ENCODE results near the gene ZNF678.
A peak's percentile ranks its signal among the peaks of the same experiment; 100 is the strongest.

Gene ZNF678

GRCh38 chr1:227563324-227564201 lies at the start of gene ZNF678:
Gene ZNF678, plus strand, starts transcription at chr1:227563556. Its CDS starts 87,436 bp downstream, at chr1:227650992.
- peak; percentile 41 to 91 (median 82) for DNase-seq

- no peak for DNase-seq
Measured at GRCh38 chr1:227518876-227519275, 44.5 kb upstream of the ZNF678 start.

- no peak for DNase-seq
Measured at GRCh38 chr1:227521782-227522181, 41.6 kb upstream of the ZNF678 start.

- no peak for DNase-seq
Measured at GRCh38 chr1:227526524-227526923, 36.8 kb upstream of the ZNF678 start.

- no peak for DNase-seq
Measured at GRCh38 chr1:227532019-227532619, 31.2 kb upstream of the ZNF678 start.

GRCh38 chr1:227540170-227541098 lies 22.9 kb upstream of the ZNF678 start:
- DNase-seq, result no peak

- no peak for DNase-seq
Measured at GRCh38 chr1:227541129-227541528, 22.2 kb upstream of the ZNF678 start.

GRCh38 chr1:227541796-227542152 lies 21.6 kb upstream of the ZNF678 start:
- no peak for DNase-seq

GRCh38 chr1:227542153-227543120 lies 20.9 kb upstream of the ZNF678 start:
- peak in 13 of 14 donors; percentile 45 to 87 (median 69) for DNase-seq

GRCh38 chr1:227543283-227544066 lies 19.9 kb upstream of the ZNF678 start:
- no peak for DNase-seq

GRCh38 chr1:227544067-227545050 lies 19.0 kb upstream of the ZNF678 start:
- no peak for DNase-seq

- DNase-seq, result no peak
Measured at GRCh38 chr1:227545361-227545760, 18.0 kb upstream of the ZNF678 start.

- no peak for DNase-seq
Measured at GRCh38 chr1:227546059-227546458, 17.3 kb upstream of the ZNF678 start.

GRCh38 chr1:227546598-227547309 lies 16.6 kb upstream of the ZNF678 start:
- DNase-seq, result no peak

- DNase-seq, result no peak
Measured at GRCh38 chr1:227547310-227548118, 15.8 kb upstream of the ZNF678 start.

- no peak for DNase-seq
Measured at GRCh38 chr1:227548119-227548397, 15.3 kb upstream of the ZNF678 start.

GRCh38 chr1:227548448-227548847 lies 14.9 kb upstream of the ZNF678 start:
- DNase-seq, result no peak

- DNase-seq, result no peak
Measured at GRCh38 chr1:227549892-227550291, 13.5 kb upstream of the ZNF678 start.

Measured in C1 segment of cervical spinal cord (tissue), 14 donors.